ENCODE results near the gene NUPR1.

NUPR1 gene

GRCh38 chr16:28580726-28581315 is 42.0 kb upstream of the NUPR1 start:
- Histone ChIP-seq H3K36me3 (ENCODE audit: control insufficient read depth, insufficient read depth, low read length) (no peaks in the 10 kb centered on the region), H3K79me2 (peaks cover 14% of the 10 kb centered on the region), H3K4me3 (ENCODE audit: low read depth, low read length) (no peak overlapping the region), H3K4me1 (no peaks in the 10 kb centered on the region), H2AFZ (no peak overlapping the region), H3K4me2 (ENCODE audit: low read length) (no peak overlapping the region), H3K27ac (no peak overlapping the region), H3K9ac (no peak overlapping the region), H3K27me3 (ENCODE audit: control insufficient read depth, insufficient read depth, low read length) (no peaks in the 10 kb centered on the region), H3K9me3 (ENCODE audit: control insufficient read depth, low read length) (no peaks in the 10 kb centered on the region)
- no peak for TF ChIP-seq CTCF (IDR thresholded peaks at IDR 0.05)

- Histone ChIP-seq H3K4me2 (ENCODE audit: low read length) (no peak overlapping the region), H3K27ac (no peak overlapping the region), H2AFZ (no peak overlapping the region), H3K79me2 (peaks cover 24% of the 10 kb centered on the region), H3K9ac (no peak overlapping the region), H3K9me3 (ENCODE audit: control insufficient read depth, low read length) (no peaks in the 10 kb centered on the region), H3K36me3 (ENCODE audit: control insufficient read depth, insufficient read depth, low read length) (no peaks in the 10 kb centered on the region), H3K27me3 (ENCODE audit: control insufficient read depth, insufficient read depth, low read length) (no peaks in the 10 kb centered on the region), H3K4me1 (peaks cover 23% of the 10 kb centered on the region), H3K4me3 (ENCODE audit: low read depth, low read length) (no peak overlapping the region)
- TF ChIP-seq CTCF (IDR thresholded peaks at IDR 0.05), result no peak
Observed at GRCh38 chr16:28575446-28576109, 36.8 kb upstream of the NUPR1 start.

GRCh38 chr16:28574925-28575324 is 36.2 kb upstream of the NUPR1 start:
- Histone ChIP-seq H3K4me2 (ENCODE audit: low read length) (no peak overlapping the region), H3K9ac (no peak overlapping the region), H3K27me3 (ENCODE audit: control insufficient read depth, insufficient read depth, low read length) (no peaks in the 10 kb centered on the region), H3K4me3 (ENCODE audit: low read depth, low read length) (no peak overlapping the region), H3K36me3 (ENCODE audit: control insufficient read depth, insufficient read depth, low read length) (no peaks in the 10 kb centered on the region), H3K9me3 (ENCODE audit: control insufficient read depth, low read length) (no peaks in the 10 kb centered on the region), H2AFZ (no peak overlapping the region), H3K79me2 (peaks cover 26% of the 10 kb centered on the region), H3K27ac (no peak overlapping the region), H3K4me1 (peaks cover 23% of the 10 kb centered on the region)
- TF ChIP-seq CTCF (IDR thresholded peaks at IDR 0.05), result no peak

- Histone ChIP-seq H3K4me2 (ENCODE audit: low read length) (no peak overlapping the region), H3K79me2 (peaks cover 28% of the 10 kb centered on the region), H3K4me1 (peaks cover 23% of the 10 kb centered on the region), H3K9ac (no peak overlapping the region), H3K27ac (peak overlapping the region; percentile 58), H2AFZ (peak overlapping the region; percentile 67), H3K27me3 (ENCODE audit: control insufficient read depth, insufficient read depth, low read length) (no peaks in the 10 kb centered on the region), H3K36me3 (ENCODE audit: control insufficient read depth, insufficient read depth, low read length) (no peaks in the 10 kb centered on the region), H3K9me3 (ENCODE audit: control insufficient read depth, low read length) (no peaks in the 10 kb centered on the region), H3K4me3 (ENCODE audit: low read depth, low read length) (no peak overlapping the region)
- no peak for TF ChIP-seq CTCF (IDR thresholded peaks at IDR 0.05)
Observed at GRCh38 chr16:28573738-28574718, 35.3 kb upstream of the NUPR1 start.

Measured in parathyroid adenoma (tissue), 2 donors.